Measurements from ENCODE around the gene BCAS1. TPM values are rescaled to one million over a fixed set of nuclear protein-coding genes. Genes with fewer than 3 reads are reported as not detected.

BCAS1 gene
- total RNA-seq, 1 experiment from 2014 or later, result not detected

DNA sequence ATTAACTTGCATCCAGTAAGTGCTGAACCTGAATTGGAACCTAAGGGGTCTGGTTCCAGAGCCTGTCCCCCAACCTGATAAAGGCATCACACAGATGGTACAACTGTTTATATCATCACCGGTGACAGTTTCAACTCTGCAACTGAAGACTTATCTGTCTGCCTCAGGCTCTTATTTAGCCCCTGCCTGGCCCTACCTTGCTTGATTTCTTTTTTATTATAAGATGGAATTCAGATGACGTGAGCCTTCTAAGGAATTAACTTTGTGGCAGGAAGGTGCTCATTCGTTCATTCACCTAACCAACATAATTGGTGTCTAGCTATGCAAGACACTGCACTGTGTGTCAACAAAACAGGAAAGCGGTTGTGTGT lies 175.0 kb downstream of the BCAS1 start:
- no peak for DNase-seq (ENCODE audit: extremely low read depth, low read depth)

DNA sequence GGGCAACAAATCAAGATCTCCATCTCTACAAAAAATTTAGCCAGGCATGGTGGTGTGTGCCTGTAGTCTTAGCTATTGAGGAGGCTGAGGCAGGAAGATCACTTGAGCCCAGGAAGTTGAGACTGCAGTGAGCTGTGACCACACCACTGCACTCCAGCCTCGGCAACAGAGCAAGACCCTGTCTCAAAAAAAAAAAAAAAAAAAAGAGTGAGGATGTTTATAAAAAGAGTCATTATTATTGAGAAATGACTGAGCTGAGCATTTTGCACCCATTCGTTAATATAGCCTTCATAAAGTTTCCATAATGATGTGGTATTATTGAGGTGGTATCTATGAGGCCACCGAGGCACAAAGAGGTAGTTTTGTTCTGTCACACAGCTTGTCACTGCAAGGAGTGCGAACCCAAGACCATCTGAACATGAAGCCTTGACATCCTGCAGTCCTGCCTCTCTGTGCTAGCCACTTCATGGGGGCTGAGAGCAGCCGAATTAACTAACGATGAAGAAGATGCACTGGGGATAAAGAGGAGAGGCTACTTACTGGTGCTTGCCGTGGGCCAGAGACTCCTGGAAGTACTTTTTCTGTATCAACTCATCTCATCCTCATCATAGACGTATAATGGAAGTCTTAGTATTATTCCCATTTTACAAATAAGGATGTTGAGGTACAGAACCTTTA lies 175.5 kb downstream of the BCAS1 start:
- no peak for DNase-seq (ENCODE audit: extremely low read depth, low read depth)

Small RNA genes within 50 kb of the gene (small RNA-seq; reads per million reads assigned to genes)
- gene MIR4756, result 0 reads per million in 2 experiments

Other genes starting within 250 kb of the BCAS1 start
- 0.12 and 0.20 TPM in 2 replicates for gene CYP24A1, start 103.4 kb upstream of the BCAS1 start, total RNA-seq (2014; rRNA removed; shearing (Covaris generic))
- gene PFDN4, start 137.5 kb upstream of the BCAS1 start, total RNA-seq (2014; rRNA removed; shearing (Covaris generic)), result 149 and 173 TPM in 2 replicates